ENCODE measurements around the gene RABEP2. TPM values are rescaled to one million over a fixed set of nuclear protein-coding genes. Genes with fewer than 3 reads are reported as not detected.
"Not testable (repeated sequence)": the region's sequence is repeated elsewhere in the genome, so short reads cannot be mapped to it uniquely, and the experiment has no call there.

The RABEP2 gene
- total RNA-seq, 1 donor from 2014 or later: 17.7 TPM

DNA sequence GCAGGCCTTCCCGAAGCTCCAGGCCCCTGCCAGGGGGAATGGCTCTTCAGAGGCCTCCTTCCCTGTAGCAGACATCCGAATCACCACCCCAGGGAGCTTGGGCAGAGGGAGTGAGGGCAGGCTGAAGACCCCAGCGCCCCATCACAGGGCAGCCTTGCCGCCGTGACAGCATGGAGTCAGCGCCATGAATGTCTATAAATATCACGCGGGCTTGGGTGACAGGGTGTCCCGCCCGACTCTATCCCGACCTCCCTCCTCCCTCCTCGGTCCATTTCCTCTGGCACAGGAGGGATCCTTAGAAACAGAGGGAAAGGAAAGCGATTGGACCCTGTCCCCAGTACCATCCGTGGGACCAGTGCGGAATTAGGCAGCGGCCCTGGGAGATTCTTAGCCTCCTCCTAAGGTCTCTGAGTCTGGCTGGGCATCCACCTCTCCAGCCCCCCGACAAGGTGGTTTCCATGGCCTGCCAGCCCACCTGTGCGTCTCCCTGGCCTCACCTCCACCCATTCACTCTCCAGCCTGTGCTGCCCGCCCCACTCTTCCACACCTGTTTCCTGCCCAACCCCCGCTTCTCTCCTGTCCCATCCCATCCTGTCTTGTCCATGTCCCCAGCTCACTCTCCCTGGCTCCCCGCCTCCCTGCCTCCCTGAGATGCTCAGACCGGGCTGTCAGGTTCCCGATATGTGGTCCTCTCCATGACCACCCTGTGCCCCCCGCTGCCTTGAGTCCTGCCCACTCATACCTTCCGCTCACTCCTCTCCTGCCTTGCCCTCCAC lies 41.6 kb downstream of the RABEP2 start:
- intact Hi-C loops (cut with micrococcal nuclease): no loop called here
- no peak for DNase-seq
- no peak overlapping the region for H3K4me3 ChIP-seq
- H3K27ac ChIP-seq (replicated peaks): no peak overlapping the region
- no peaks in the 10 kb centered on the region for H3K36me3 ChIP-seq
- peaks cover 15% of the 10 kb centered on the region for H3K4me1 ChIP-seq
- H3K9me3 ChIP-seq (replicated peaks): no peaks in the 10 kb centered on the region
- TF ChIP-seq, protein P1, sequence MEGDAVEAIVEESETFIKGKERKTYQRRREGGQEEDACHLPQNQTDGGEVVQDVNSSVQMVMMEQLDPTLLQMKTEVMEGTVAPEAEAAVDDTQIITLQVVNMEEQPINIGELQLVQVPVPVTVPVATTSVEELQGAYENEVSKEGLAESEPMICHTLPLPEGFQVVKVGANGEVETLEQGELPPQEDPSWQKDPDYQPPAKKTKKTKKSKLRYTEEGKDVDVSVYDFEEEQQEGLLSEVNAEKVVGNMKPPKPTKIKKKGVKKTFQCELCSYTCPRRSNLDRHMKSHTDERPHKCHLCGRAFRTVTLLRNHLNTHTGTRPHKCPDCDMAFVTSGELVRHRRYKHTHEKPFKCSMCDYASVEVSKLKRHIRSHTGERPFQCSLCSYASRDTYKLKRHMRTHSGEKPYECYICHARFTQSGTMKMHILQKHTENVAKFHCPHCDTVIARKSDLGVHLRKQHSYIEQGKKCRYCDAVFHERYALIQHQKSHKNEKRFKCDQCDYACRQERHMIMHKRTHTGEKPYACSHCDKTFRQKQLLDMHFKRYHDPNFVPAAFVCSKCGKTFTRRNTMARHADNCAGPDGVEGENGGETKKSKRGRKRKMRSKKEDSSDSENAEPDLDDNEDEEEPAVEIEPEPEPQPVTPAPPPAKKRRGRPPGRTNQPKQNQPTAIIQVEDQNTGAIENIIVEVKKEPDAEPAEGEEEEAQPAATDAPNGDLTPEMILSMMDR (IDR thresholded peaks at IDR 0.05; ENCODE audit: borderline replicate concordance): no peak
- peaks cover 29% of the 10 kb centered on the region for H3K27me3 ChIP-seq (ENCODE audit: low read depth)

DNA sequence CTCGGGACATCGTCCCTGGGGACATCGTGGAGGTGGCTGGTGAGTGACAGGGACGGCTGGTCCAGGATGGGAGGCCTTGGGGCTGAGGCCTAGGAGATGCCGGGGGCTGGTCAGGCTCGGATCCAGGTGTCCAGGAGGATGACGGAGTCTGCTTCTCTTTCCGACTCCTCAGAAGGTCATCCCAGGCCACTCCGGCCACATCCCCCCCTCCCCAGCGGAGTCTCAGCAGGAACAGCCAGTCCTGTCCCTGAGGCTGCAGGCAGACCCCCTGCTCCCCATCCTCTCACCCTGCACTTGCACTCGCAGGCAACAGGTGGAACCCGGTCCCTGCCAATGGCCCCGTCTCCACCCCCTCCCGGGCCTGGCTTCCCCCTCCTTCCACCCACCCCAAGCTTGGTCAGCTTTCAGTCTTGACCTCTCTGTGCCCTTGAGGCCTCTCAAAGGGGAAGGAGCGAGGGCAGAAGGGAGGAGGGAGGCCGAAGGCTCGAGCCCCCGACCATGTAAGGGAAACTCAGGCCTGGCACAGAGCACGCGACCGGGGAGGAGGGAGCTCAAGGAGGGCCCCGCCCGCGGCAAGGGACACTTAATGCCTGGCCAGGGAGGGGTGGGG lies 42.4 kb downstream of the RABEP2 start:
- H3K36me3 ChIP-seq: no peaks in the 10 kb centered on the region
- H3K4me3 ChIP-seq: no peak overlapping the region
- peaks cover 15% of the 10 kb centered on the region for H3K4me1 ChIP-seq
- DNase-seq: no peak
- peaks cover 29% of the 10 kb centered on the region for H3K27me3 ChIP-seq (ENCODE audit: low read depth)
- TF ChIP-seq, protein P1 (IDR thresholded peaks at IDR 0.05; ENCODE audit: borderline replicate concordance): no peak
- H3K27ac ChIP-seq (replicated peaks): no peak overlapping the region
- intact Hi-C loops (cut with micrococcal nuclease): no loop called here
- H3K9me3 ChIP-seq (replicated peaks): no peaks in the 10 kb centered on the region

DNA sequence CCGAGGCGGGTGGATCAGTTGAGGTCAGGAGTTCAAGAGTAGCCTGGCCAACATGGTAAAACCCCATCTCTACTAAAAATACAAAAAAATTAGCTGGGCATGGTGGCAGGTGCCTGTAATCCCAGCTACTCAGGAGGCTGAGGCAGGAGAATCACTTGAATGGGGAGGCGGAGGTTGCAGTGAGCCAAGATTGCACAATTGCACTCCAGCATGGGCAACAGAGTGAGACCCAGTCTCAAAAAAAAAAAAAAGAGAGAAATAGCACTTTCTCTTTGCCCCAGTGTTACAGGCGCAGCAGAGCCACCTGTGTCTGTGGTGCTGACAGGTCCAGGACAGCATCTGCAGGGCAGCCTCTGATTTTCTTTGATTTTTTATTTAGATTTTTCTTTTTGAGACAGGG lies 43.5 kb downstream of the RABEP2 start:
- H3K4me1 ChIP-seq: peaks cover 15% of the 10 kb centered on the region
- intact Hi-C loops (cut with micrococcal nuclease); DNase-seq; H3K4me3 ChIP-seq; H3K9me3 ChIP-seq (replicated peaks); H3K27ac ChIP-seq (replicated peaks); H3K36me3 ChIP-seq: not testable (repeated sequence)
- H3K27me3 ChIP-seq (ENCODE audit: low read depth): peaks cover 29% of the 10 kb centered on the region

DNA sequence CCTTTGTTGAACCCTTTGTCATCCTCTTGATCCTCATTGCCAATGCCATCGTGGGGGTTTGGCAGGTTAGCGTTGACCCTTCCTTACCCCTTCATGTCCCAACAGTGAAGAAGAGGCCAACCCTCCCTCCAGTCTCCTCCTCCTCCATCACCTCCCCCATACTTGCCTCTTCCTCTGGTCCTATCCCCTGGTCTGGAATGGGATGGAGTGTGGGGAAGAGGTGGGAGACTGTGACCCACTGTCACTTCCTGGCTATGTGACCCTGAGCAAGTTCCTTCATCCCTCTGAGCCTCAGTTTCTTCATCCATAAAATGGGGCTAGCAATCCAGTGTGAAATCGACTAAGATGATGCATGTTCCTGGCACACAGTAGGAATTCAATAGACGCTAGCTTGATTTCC lies 44.1 kb downstream of the RABEP2 start:
- Histone ChIP-seq H3K36me3 (no peaks in the 10 kb centered on the region), H3K27ac (replicated peaks) (no peak overlapping the region), H3K27me3 (ENCODE audit: low read depth) (peaks cover 29% of the 10 kb centered on the region), H3K4me1 (peaks cover 15% of the 10 kb centered on the region), H3K9me3 (replicated peaks) (no peaks in the 10 kb centered on the region), H3K4me3 (no peak overlapping the region)
- intact Hi-C loops (cut with micrococcal nuclease): no loop called here
- DNase-seq: no peak
- TF ChIP-seq, protein P1 (IDR thresholded peaks at IDR 0.05; ENCODE audit: borderline replicate concordance): no peak

DNA sequence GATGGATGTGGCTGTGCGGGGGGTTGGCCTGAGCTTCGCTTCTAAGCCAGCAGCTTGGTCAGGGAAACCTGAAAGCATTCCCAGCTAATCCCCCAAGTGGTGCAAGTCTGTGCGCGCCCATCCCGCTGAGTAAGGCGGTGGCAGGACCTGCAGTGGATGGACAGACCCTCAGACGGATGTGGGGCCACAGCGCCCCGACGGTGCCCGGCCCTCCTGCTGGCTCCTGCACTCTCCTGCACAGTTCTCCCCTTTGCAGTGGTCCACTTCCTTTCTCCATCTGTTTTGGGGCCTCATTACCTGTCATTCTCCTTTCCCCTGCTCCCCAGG lies 44.5 kb downstream of the RABEP2 start:
- TF ChIP-seq, protein P1 (IDR thresholded peaks at IDR 0.05; ENCODE audit: borderline replicate concordance): no peak
- intact Hi-C loops (cut with micrococcal nuclease): no loop called here
- Histone ChIP-seq H3K27me3 (ENCODE audit: low read depth) (peaks cover 29% of the 10 kb centered on the region), H3K27ac (replicated peaks) (no peak overlapping the region), H3K36me3 (no peaks in the 10 kb centered on the region), H3K9me3 (replicated peaks) (no peaks in the 10 kb centered on the region), H3K4me1 (peaks cover 15% of the 10 kb centered on the region), H3K4me3 (peak overlapping the region; percentile 89)
- no peak for DNase-seq
